ENCODE results near the gene MRPS12.

The MRPS12 gene

GRCh38 chr19:38944981-38945506 is 14.3 kb downstream of the MRPS12 start:
- no peaks in the 10 kb centered on the region for H4K20me1 ChIP-seq (ENCODE audit: insufficient read depth)
- H3K27ac ChIP-seq: no peak overlapping the region
- no peaks in the 10 kb centered on the region for H3K36me3 ChIP-seq (ENCODE audit: insufficient read depth)
- no peak overlapping the region for H3K4me2 ChIP-seq
- no peak overlapping the region for H3K9ac ChIP-seq
- no peaks in the 10 kb centered on the region for H3K4me1 ChIP-seq (ENCODE audit: low read depth, poor library complexity, severe bottlenecking)
- peaks cover 17% of the 10 kb centered on the region; the same call in 1 of the 2 replicates for H3K27me3 ChIP-seq (ENCODE audit: insufficient read depth, low read depth)
- no peak overlapping the region for H2AFZ ChIP-seq (ENCODE audit: low read depth)
- H3K4me3 ChIP-seq (IDR thresholded peaks at IDR 0.05; ENCODE audit: insufficient read depth, low read depth, low read length): no peak overlapping the region
- no peaks in the 10 kb centered on the region for H3K79me2 ChIP-seq (ENCODE audit: insufficient read depth, low read depth)
- no peak for TF ChIP-seq CTCF (conservative IDR thresholded peaks at IDR 0.05; ENCODE audit: low read depth, low read length)

GRCh38 chr19:38945562-38946228 is 15.0 kb downstream of the MRPS12 start:
- peaks cover 17% of the 10 kb centered on the region; the same call in 1 of the 2 replicates for H3K27me3 ChIP-seq (ENCODE audit: insufficient read depth, low read depth)
- H3K27ac ChIP-seq: no peak overlapping the region
- no peak overlapping the region for H3K9ac ChIP-seq
- H4K20me1 ChIP-seq (ENCODE audit: insufficient read depth): no peaks in the 10 kb centered on the region
- TF ChIP-seq CTCF (conservative IDR thresholded peaks at IDR 0.05; ENCODE audit: low read depth, low read length): no peak
- no peaks in the 10 kb centered on the region for H3K79me2 ChIP-seq (ENCODE audit: insufficient read depth, low read depth)
- H3K36me3 ChIP-seq (ENCODE audit: insufficient read depth): no peaks in the 10 kb centered on the region
- H3K4me3 ChIP-seq (IDR thresholded peaks at IDR 0.05; ENCODE audit: insufficient read depth, low read depth, low read length): no peak overlapping the region
- H2AFZ ChIP-seq (ENCODE audit: low read depth): no peak overlapping the region
- H3K4me1 ChIP-seq (ENCODE audit: low read depth, poor library complexity, severe bottlenecking): no peaks in the 10 kb centered on the region
- H3K4me2 ChIP-seq: no peak overlapping the region

GRCh38 chr19:38946229-38947010 is 15.7 kb downstream of the MRPS12 start:
- Histone ChIP-seq H3K27ac (no peak overlapping the region), H3K27me3 (ENCODE audit: insufficient read depth, low read depth) (peaks cover 17% of the 10 kb centered on the region; the same call in 1 of the 2 replicates), H3K79me2 (ENCODE audit: insufficient read depth, low read depth) (no peaks in the 10 kb centered on the region), H3K9ac (no peak overlapping the region), H3K4me2 (no peak overlapping the region), H3K36me3 (ENCODE audit: insufficient read depth) (no peaks in the 10 kb centered on the region), H2AFZ (ENCODE audit: low read depth) (no peak overlapping the region), H4K20me1 (ENCODE audit: insufficient read depth) (no peaks in the 10 kb centered on the region), H3K4me1 (ENCODE audit: low read depth, poor library complexity, severe bottlenecking) (no peaks in the 10 kb centered on the region), H3K4me3 (IDR thresholded peaks at IDR 0.05; ENCODE audit: insufficient read depth, low read depth, low read length) (no peak overlapping the region)
- no peak for TF ChIP-seq CTCF (conservative IDR thresholded peaks at IDR 0.05; ENCODE audit: low read depth, low read length)

GRCh38 chr19:38949580-38950367 is 19.0 kb downstream of the MRPS12 start:
- peaks cover 4% of the 10 kb centered on the region for H3K4me1 ChIP-seq (ENCODE audit: low read depth, poor library complexity, severe bottlenecking)
- no peaks in the 10 kb centered on the region for H3K36me3 ChIP-seq (ENCODE audit: insufficient read depth)
- TF ChIP-seq CTCF (conservative IDR thresholded peaks at IDR 0.05; ENCODE audit: low read depth, low read length): no peak
- H2AFZ ChIP-seq (ENCODE audit: low read depth): peak overlapping the region; percentile 47; the same call in 1 of the 2 replicates
- peaks cover 17% of the 10 kb centered on the region; the same call in 1 of the 2 replicates for H3K27me3 ChIP-seq (ENCODE audit: insufficient read depth, low read depth)
- peak overlapping the region; percentile 27; the same call in 1 of the 2 replicates for H3K4me2 ChIP-seq
- H3K79me2 ChIP-seq (ENCODE audit: insufficient read depth, low read depth): no peaks in the 10 kb centered on the region
- no peak overlapping the region for H3K4me3 ChIP-seq (IDR thresholded peaks at IDR 0.05; ENCODE audit: insufficient read depth, low read depth, low read length)
- H3K9ac ChIP-seq: no peak overlapping the region; the same call in 1 of the 2 replicates
- H4K20me1 ChIP-seq (ENCODE audit: insufficient read depth): no peaks in the 10 kb centered on the region
- no peak overlapping the region for H3K27ac ChIP-seq

Measured in KMS-11 (cell line).